ENCODE results near the gene SOST.

The SOST gene

GRCh38 chr17:43728081-43728480 lies 30.5 kb downstream of the SOST start:
- no peak for TF ChIP-seq CTCF (IDR thresholded peaks at IDR 0.05; ENCODE audit: low read depth, low read length, missing control alignments)
- no peak overlapping the region for H3K4me3 ChIP-seq (replicated peaks; ENCODE audit: low read depth, low read length)
- no peak for DNase-seq (ENCODE audit: extremely low read depth, low read depth)

DNA sequence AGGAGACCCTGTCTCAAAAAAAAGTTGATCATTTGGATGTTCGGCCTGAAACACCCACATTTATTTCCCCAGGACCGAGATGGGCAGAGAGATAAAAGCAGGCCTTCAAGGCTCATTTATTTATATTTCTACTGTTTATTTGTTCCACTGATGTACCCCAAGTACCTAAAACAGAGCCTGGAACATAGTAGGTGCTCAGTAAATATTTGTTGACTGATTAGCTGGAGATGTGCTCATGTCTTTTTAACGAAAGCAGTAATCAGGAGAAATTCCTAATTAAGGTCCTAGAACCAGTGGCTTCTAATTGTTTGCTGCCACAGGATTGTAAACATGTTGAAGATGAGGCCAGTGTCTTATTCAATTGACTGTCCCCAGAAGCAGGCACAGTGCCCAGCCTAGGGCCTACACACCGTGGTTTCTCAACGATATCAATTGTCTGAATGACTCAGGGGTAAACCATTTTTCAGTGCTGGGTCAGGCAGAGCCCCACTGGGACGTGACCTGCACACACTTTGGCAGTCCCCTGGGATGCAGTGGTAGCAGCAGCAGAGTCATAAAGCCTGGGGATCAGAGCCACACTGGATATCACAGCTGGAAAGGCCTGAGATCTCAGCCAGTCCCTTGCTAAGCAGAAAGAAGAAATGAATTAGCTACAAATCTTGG lies 34.8 kb downstream of the SOST start:
- TF ChIP-seq CTCF (IDR thresholded peaks at IDR 0.05; ENCODE audit: low read depth, low read length, missing control alignments), result no peak
- H3K4me3 ChIP-seq (replicated peaks; ENCODE audit: low read depth, low read length), result no peak overlapping the region
- DNase-seq (ENCODE audit: extremely low read depth, low read depth), result no peak

DNA sequence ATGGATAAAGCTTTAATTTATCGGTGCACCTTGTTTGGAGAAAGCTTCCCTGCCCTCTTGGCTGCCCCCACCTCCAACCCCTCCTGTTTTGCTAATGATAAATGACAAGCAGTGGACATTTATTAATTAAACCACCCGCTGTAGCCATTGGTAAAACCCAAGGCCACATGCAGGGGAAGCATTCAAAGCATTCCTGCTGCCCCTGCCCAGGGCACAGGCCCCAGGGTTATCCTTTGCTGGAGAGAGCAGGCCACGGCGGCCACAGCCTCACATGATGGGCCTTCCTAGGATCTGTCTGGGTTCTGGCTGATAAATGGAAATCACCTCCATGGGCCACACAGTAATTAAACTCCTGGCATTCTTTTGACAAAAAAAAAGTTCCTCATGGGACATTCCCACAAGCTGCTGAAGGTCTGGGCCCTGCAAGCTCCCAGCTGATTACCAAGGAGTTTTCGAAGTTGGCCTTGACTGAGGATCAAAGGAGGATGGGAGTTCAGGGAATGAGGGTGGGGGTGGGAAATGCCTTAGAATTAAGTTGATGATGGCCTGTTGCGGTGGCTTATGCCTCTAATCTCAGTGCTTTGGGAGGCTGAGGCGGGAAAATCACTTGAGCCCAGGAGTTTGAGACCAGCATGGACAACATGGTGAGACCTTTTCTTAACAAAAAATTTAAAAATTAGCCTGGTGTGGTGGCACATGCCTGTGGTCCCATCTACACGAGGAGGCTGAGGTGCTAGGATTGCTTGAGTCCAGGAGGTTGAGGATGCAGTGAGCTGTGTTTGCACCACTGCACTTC lies 35.5 kb downstream of the SOST start:
- TF ChIP-seq CTCF (IDR thresholded peaks at IDR 0.05; ENCODE audit: low read depth, low read length, missing control alignments), result no peak
- DNase-seq (ENCODE audit: extremely low read depth, low read depth), result no peak
- H3K4me3 ChIP-seq (replicated peaks; ENCODE audit: low read depth, low read length), result no peak overlapping the region

DNA sequence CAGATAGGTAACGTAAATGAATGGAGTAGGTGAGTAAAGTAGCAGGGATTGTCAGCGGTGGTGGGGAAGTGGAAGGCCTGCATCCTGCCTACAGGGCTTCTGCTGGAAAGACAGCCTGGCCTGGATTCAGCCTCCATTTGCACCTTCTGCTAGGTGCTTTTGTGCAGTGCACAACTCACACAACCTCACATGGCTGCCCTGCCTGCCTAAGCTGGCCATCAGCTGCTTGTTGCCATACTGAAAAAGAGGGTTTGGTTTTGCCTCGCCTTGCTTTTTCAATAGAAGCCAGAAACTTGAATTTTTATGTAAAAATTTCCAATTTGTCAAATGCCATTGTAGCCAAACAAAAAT lies 36.3 kb downstream of the SOST start:
- H3K4me3 ChIP-seq (replicated peaks; ENCODE audit: low read depth, low read length), result no peak overlapping the region
- TF ChIP-seq CTCF (IDR thresholded peaks at IDR 0.05; ENCODE audit: low read depth, low read length, missing control alignments), result no peak

DNA sequence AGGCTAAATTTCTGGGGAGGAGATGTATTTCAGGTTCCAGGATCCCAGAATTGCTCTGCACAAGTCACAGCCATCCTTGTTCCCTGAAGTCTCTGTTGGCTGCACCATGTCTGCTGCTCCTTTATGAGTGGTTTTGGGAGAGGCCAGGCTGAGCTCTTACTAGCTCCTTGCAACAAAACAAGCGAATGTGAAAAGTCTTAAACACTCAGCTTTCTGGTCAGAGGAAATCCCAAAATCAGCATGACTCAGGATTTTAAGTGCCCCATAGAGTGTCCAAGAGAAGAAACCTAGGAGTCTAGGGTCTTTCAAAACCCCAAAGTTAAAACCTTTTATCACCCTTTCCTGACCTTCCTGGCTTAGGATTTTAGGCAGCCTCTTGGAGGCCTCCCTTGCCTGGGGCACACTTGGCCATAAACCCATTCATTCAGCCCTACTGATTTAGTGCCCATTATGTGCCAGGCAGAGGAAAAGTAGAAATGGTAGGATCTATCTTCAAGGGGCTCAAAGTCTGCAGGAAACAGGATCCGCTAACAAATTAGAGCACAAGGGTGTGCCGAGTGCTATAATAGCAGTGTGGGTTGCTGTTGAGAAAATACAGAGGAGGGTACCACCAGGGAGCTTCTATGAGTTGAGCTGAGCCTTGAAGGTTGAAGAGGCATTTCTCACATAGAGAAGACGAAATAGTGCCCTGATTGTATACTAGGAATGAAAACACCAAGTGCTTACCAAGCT lies 36.9 kb downstream of the SOST start:
- H3K4me3 ChIP-seq (replicated peaks; ENCODE audit: low read depth, low read length), result no peak overlapping the region
- no peak for TF ChIP-seq CTCF (IDR thresholded peaks at IDR 0.05; ENCODE audit: low read depth, low read length, missing control alignments)
- no peak for DNase-seq (ENCODE audit: extremely low read depth, low read depth)

More for the DNA sequence above, 36.3 kb downstream of the SOST start:
- no peak for DNase-seq (ENCODE audit: extremely low read depth, low read depth)

- no peak for DNase-seq (ENCODE audit: extremely low read depth, low read depth)
- no peak for TF ChIP-seq CTCF (IDR thresholded peaks at IDR 0.05; ENCODE audit: low read depth, low read length, missing control alignments)
Observed at GRCh38 chr17:43720311-43721060, 38.1 kb downstream of the SOST start.

More at GRCh38 chr17:43720311-43721060, 38.1 kb downstream of the SOST start:
- H3K4me3 ChIP-seq (replicated peaks; ENCODE audit: low read depth, low read length), result peak overlapping the region; percentile 45
